Caki2 (cell line): Measurements from ENCODE around the gene SLC41A1. TPM values are rescaled to one million over a fixed set of nuclear protein-coding genes. Genes with fewer than 3 reads are reported as not detected.

ENCODE experiments used
- DNase-seq: peaks from one replicate; pipeline ENCODE4 v3.0.0-alpha.2; 2015; ENCODE audit warnings: low read depth
- in situ Hi-C: cut with HindIII; loops from 2 replicates; pipeline ENCODE4 v1.10.0; 2016; ENCODE audit warnings: low sequenced_read_pairs, low pct_unique_long_range_greater_than_20kb, mixed read lengths
- total RNA-seq: library from RNA; depleted of rRNA; stranded (reverse); fragments of >200 nt; shearing (Covaris generic); gene quantifications from 2 replicates; pipeline ENCODE4 v1.2.3, GENCODE V29; 2014; ENCODE audit warnings: low replicate concordance

SLC41A1 gene
- total RNA-seq, 1 experiment from 2014 or later = 15.0 TPM

DNA sequence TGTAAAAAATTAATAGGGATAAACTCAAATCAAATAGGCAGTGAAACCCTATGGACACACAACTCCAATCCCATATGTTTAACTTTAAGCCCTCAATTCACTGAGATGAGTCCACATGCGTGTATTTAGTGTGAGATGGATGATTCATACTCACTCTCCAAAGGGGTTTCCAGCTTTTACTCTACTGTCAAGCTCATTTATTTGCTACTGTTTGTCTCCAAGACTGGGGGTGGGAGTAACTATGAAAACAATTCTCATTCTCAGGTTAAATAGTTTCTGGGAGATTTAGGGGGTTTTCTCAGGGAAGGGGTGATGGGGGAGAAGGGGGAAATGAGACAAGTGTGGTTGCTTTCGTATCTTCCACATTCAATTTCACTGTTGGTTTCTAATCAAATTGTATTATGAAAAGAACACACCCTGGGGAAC is 40.4 kb downstream of the SLC41A1 start:
- no peak for DNase-seq
- in situ Hi-C loops = no loop called here

DNA sequence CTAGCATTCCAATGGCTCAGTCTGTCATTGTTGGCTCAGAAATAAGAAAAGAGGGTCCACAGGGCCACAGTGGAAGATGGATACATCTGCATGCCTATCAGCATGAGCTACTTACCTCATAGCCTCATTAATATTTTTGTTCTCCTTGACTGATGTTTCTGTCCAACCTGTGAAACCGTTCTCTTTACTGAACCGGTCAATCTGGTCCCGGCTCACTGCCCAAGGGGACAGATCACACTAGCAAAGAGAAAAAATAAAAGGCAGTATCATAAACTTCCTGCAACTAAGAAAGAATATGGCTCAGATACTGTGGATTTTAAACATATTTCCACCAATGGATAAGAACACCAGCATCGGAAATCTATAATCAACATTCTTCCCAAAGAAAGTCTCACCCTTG is 42.4 kb downstream of the SLC41A1 start:
- no peak for DNase-seq
- in situ Hi-C loops = no loop called here

DNA sequence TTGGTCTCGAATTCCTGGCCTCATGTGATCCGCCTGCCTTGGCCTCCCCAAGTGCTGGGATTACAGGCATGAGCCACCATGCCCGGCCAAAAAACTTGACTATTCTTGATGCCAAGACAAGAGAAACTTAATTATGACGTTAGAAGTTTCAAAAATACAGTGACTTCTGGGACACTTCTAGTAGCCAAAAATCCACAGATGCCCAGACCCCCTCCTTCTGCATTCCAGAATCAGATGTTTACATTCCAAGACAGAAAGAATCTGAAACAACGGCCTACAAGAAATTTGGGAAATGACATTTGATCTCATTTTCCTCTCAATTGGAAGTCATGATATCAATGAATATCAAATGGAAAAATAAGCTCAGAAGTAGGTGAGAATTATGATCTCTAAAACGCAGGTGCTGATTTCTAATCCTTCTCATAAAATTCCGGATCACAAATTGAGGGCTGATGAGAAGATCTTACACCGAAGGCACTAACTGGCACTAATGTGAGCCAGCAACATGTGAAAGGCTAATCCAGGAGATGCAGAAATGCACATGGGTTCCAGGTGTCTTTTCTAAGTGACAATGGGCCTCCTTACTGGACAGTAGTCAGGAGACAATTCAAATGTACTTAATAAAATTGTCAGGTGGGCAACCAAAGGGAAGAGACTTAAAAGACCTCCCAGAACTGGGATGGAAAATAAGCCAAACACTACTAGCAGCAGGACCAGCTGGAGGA is 43.2 kb downstream of the SLC41A1 start:
- DNase-seq = no peak
- in situ Hi-C loops = no loop called here

DNA sequence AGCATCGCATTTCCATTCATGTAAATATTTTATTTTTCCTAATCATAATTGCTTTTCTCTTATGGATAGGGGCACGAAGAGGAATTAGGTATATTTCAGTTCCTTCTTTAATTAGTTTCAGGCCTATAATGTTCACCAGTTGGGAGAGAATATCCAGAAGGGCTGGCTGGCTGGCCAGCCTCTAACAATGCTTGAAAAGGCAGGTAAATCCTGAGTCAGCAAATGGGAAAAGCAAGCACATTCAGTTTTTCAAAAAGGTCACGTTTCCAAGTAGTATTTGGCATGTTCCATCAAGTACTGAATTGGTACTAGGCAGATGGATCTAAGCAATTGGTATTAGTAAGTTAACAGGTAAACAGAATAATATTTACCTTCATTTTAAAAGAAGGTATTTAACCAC is 45.8 kb downstream of the SLC41A1 start:
- no peak for DNase-seq
- in situ Hi-C loops = no loop called here

DNA sequence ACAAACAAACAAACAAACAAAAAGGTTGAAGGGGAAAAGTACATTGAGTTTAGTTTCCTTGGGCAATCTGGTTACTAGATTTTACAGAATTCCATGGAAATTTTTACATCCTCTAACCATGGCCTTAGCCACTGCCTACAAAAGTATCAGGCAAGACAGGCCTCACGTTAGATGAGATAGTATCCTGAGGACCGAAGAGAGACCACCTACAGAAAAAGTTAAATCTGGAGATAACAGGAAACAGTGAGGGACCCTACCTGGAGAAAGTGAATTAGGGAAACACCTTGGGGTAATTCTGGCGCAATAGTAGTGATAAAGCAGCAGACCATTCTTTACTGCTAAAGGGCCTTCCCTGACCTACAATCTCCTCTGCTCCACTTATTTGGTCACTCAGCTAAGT is 46.4 kb downstream of the SLC41A1 start:
- no peak for DNase-seq
- in situ Hi-C loops = no loop called here

DNA sequence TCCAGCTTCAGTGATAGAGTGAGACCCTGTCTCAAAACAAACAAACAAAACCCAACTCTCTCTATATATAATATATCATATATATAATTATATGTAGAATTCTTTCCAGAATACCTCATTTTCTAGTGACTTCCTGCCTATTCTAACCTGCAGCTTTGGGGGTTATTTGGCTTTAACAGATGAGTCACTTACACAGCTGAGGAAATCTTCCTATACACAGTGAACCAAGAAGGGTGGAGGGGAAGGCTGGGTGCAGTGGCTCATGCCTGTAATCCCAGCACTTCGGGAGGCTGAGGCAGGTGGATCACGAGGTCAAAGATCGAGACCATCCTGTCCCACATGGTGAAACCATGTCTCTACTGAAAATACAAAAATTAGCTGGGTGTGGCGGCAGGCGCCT is 47.0 kb downstream of the SLC41A1 start:
- in situ Hi-C loops = no loop called here
- no peak for DNase-seq

DNA sequence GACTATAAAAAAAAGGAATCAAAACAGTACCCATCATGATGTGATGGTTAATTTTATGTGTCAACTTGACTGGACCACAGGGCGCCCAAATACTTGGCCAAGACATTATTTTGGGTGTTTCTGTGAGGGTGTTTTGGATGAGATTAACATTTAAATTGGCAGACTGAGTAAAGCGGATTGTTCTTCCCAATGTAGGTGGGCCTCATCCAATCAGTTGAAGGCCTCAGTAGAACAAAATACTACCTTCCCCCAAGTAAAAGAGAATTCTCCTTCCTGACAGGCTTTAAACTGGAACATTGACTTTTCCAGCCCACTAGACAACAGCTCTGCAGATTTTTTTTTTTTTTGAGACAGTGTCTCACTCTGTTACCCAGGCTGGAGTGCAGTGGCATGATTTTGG is 48.4 kb downstream of the SLC41A1 start:
- DNase-seq = no peak
- in situ Hi-C loops = no loop called here

DNA sequence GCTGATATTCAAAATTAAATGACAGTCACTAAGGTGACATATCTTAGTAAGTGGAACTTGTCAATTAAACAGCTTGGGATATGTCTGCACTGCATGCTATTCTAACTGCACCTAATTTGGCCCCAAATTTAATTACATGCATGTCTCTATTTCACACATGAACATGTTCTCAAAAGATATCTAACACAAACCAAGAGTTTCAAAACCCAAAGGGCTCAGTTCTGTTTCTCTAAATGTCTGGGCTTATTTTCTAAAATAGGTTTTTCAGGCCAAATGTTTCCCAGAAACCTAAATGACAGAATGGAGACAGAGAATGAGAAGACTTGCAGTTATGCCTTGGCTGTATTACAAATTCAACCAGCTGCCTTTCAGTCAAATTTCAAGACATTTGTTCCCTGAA is 49.0 kb downstream of the SLC41A1 start:
- no peak for DNase-seq
- in situ Hi-C loops = no loop called here

DNA sequence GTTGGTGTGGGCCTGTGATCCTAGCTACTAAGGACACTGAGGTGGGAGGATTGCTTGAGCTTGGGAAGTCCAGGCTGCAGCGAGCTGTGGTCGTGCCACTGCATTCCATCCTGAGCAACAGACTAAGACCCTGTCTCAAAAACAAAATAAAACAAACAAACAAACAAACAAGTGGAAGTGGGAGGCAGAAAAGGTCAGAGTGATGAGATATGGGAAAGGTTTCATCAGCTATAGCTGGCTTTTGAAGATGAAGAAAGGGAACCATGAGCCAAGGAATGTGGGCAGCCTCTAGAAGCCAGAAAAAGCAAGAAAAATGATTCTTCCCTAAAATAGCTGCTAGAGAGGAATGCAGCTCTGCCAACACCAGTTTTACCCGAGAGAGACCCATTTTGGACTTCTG is 52.4 kb downstream of the SLC41A1 start:
- DNase-seq = no peak
- in situ Hi-C loops = no loop called here

DNA sequence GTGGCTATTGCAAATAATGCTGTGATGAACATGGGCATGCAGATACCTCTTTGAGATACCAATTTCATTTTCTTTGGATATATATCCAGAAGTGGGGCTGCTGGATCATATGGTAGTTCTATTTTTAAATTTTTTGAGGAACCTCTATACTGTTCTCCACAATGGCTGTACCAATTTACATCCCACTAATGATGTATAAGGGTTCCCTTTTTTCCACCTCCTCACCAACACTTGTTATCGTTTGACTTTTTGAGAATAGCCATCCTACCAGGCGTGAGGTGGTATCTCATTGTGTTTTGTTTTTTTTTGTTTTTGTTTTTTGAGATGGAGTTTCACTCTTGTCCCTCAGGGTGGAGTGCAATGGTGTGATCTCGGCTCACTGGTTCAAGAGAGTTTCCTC is 56.4 kb downstream of the SLC41A1 start:
- no peak for DNase-seq
- in situ Hi-C loops = no loop called here

DNA sequence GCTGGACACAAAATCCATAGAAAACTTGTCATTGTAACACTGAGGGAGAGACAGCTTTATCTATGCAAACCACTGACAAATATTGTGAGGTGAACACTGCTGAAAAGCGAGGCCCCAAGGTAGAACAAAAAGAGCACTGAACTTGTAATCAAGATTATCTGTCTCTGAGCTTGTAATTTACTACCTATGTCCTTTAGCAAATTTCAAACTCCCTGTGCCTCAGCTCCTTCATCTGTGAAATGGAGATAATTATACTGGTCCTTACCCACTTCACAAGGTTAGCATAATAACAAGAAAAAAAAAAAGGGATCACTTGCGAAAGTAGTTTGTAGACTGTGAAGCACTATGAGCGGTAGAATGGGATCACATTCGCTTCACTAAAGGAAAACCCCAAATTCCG is 58.1 kb downstream of the SLC41A1 start:
- in situ Hi-C loops = no loop called here
- no peak for DNase-seq

DNA sequence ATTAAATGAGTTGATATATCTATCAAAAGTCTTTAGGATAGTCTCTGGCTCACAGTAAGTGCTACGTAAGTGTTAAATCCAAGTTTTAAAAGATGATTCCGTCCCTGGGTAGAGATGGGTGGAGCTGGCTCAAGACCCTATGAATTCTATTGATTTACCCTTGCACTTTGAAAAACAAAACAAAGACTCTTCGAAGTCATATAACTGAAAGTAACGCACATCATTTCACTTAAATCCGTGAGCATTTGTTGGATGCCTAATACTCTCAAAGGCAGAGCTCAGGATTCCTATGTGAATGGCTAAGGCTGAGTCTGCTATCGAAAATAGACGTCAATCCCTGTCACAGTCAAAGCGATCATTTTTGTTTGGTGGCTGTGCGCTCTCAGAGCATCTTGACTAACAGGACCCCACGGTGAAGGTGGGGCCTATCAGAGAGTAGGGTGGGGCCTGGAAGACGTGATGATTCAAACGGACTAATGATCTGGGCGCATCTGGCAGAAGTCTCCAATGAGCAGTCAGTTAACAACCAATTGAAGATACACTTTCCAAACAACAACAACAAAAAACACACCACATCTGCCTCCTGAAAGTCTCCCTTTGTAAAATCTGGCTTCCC is 61.9 kb downstream of the SLC41A1 start:
- in situ Hi-C loops = no loop called here

DNA sequence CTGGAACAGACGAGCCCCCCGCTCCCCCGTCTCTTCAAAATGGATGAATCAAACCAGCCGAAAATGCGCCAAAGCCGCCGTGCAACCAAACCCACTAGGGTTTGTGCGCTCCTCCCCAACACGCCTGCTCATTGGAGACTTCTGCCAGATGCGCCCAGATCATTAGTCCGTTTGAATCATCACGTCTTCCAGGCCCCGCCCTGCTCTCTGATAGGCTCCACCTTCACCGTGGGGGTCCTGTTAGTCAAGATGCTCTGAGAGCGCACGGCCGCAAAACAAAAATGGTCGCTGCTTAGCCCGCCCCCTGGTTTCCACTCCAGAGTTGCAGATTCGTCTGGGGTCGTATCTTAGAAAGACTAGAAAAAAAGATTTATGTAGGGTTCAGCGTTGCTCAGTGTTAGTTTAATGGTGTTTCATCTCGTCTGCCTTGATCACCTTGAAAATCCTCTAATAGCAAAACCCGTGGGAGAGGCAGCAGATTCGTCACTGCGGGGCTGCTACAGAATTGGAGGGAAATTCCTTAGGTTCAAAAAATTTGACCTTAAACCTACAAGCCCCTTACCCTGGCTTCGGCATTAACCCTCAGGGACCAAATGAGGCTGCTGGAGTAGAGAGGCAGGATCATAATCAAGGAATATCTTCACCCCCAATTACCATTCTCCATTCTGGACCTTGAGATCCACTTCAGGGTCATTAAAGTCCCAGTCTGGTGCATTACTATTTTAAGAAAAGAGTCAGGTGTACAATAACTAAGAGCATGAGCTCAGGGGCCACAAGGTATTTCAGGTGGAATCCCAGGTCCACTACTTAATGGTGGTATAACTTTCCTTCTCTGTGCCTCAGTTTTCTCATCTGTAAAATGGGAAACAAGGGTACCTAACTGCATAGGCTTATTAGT is 62.6 kb downstream of the SLC41A1 start, which contains the start of gene NUCKS1:
Gene NUCKS1, minus strand, starts transcription at position 45 of the 898 bp plus-strand sequence. CDS start 209 bp downstream, outside the sequence.
- in situ Hi-C loops = no loop called here
- peak; percentile 99 for DNase-seq

More for the DNA sequence above, 61.9 kb downstream of the SLC41A1 start:
- DNase-seq = peak; percentile 53

DNA sequence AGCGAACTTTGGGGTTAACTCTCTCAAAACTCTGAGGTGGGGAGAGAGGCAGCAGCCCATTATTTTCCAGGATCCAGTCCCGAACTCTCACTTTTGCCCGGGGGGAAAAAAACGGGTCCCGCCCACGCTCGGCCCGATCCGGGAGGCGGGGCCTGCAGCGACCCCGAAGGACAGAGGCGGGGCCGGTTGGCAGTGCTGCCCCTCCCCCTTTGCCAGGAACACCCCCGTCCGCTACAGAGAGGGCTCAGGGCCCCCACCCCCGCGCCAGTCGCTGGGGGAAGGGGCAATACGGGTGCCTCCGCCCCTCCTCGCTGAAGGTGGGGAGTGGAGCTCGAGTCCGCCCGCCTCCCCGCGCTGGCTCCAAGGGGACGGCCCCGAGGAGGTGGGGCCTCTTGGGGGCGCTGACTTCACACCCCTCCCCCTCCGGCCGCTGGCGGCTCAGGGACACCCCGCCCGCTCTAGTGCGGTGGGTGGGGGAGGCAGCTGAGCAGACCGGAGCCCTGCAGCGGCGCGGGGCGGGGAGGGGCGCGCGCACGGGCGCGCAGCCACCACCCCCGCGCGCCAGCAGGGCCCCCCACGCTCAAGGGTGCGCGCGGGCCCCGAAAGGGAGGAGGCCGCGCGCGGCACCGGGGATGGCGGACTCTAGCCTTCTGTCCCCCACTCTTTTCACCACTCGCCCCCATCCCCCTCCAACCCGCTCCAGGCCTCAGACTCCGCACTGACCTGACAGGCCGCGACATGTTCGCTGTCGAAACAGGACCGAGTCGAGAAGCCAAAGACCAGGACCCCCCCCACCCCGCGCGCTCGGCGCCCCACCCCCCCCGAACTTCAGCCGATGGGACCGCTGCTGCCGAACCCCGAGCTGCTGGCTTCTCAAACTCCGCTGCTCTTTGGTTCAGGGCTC is 63.5 kb downstream of the SLC41A1 start:
- peak; percentile 99 for DNase-seq
- in situ Hi-C loops = no loop called here

DNA sequence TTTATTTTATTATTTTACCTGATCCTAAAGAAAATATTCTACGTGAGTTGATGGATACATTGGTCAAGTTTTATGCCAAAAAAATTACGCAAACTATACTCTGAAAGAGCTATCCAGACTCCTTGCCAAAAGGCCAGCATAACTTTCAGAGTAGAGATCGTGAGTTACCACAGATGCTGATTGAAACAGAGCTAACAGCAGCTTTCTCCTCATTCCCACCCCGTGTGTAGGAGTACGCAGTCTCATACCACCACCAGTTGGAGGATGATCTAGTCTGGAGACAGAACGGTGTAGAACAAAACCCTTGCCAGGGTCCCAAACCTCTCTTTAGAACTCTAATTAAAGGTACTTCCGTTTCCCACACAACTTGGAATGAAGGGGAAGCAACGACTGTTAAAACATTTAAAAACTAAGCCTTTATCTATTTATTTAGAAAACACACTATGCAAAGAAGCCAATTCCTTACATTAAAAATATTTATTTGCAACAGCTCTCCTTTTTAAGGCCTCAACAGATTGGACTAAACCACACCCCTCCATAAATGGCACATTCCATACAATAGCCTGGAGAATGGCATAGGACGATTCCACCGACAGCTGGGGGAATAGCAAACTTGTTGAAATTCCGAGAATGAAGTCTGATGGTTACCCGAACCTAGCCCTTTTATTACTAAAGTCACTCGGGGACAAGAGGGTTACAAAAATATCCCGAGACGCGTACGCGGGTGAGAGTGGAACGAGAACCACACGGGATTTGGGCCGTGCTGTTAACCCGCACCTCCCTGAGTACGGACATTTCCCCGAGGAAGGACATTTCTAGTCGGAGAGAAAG is 64.4 kb downstream of the SLC41A1 start:
- DNase-seq = no peak
- in situ Hi-C loops = no loop called here

DNA sequence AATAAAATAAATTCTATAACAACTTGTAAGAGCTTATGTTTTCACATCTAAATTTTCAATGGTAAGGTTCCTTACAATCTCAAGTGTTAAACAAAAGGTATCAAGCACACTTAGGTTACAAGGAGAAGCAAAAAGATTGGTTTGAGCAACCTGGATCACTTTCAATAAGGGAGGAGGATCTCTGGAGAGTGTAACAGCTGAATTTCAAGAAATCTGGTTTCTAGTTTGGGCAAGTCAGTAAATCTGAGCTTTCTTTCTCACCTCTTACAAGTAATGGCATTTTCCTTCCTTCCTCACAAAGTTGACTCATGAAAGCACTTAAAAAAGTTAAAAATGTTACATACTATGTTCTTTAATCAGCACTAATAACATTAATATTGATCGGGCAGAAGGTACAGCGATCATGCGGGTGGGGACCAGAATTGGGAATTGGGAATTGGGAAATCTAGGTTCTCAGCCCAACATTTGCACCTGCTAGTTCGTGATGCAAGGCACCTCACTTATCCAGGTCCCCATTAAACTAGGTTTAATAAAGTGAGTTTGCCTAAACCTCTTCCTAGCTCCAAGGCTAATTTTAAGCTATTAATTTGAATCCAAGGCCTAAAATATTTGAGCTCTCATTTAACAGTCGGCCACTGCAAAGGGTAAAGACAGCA is 66.1 kb downstream of the SLC41A1 start:
- no peak for DNase-seq
- in situ Hi-C loops = no loop called here

DNA sequence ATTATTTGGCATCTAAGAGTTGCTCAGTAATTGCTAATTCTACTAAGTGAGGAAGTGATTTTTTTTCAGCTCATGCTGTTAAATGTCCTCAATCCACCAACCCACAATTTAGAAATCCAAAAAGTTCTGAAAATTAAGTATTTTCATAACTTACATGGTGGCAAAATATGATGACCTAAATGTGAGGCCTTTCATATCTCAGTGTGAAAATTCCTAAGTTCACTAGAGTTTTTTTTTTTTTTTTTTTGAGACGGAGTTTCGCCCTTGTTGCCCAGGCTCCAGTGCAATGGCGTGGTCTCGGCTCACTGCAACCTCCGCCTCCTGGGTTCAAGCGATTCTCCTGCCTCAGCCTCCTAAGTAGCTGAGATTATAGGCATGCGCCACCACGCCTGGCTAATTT is 68.6 kb downstream of the SLC41A1 start:
- in situ Hi-C loops = no loop called here
- DNase-seq = no peak
